ENCODE results near the gene MGLL. TPM values are rescaled to one million over a fixed set of nuclear protein-coding genes. Genes with fewer than 3 reads are reported as not detected.
"Not testable (repeated sequence)": the region's sequence is repeated elsewhere in the genome, so short reads cannot be mapped to it uniquely, and the experiment has no call there.

MGLL gene
- total RNA-seq, 1 experiment from 2014 or later: 12.6 TPM

DNA sequence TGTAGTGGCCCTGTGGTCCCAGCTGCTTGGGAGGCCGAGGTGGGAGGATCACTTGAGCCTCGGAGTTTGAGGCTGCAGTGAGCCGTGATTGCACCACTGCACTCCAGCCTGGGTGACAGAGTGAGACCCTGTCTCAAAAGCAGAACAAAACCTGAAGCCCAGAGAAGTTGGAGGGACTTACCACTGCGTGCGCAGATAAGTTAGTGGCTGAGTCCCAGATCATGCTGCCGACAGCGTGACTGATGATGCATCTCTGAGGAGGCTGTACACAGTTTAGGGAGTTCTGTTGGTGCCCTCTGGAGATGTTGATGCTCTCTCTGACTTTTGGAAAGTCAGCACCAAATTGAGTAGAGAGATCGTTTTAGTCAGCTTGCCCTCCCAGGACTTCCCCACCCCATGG, 165.4 kb downstream of the MGLL start:
- Mint-ChIP-seq H3K9me3 (ENCODE audit: unreplicated experiment) (no peaks in the 10 kb centered on the region), H3K4me3 (ENCODE audit: unreplicated experiment) (no peak overlapping the region), H3K27ac (ENCODE audit: low read depth, unreplicated experiment) (no peak overlapping the region), H3K36me3 (ENCODE audit: insufficient read depth, unreplicated experiment) (peaks cover 8% of the 10 kb centered on the region), H3K27me3 (ENCODE audit: insufficient read depth, unreplicated experiment) (no peaks in the 10 kb centered on the region), H3K4me1 (ENCODE audit: insufficient read depth, unreplicated experiment) (peaks cover 7% of the 10 kb centered on the region)
- POLR2A ChIA-PET: no interaction called here
- BruUV-seq (replicated peaks): no TSS peak
- TF ChIP-seq, protein P1, sequence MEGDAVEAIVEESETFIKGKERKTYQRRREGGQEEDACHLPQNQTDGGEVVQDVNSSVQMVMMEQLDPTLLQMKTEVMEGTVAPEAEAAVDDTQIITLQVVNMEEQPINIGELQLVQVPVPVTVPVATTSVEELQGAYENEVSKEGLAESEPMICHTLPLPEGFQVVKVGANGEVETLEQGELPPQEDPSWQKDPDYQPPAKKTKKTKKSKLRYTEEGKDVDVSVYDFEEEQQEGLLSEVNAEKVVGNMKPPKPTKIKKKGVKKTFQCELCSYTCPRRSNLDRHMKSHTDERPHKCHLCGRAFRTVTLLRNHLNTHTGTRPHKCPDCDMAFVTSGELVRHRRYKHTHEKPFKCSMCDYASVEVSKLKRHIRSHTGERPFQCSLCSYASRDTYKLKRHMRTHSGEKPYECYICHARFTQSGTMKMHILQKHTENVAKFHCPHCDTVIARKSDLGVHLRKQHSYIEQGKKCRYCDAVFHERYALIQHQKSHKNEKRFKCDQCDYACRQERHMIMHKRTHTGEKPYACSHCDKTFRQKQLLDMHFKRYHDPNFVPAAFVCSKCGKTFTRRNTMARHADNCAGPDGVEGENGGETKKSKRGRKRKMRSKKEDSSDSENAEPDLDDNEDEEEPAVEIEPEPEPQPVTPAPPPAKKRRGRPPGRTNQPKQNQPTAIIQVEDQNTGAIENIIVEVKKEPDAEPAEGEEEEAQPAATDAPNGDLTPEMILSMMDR (IDR thresholded peaks at IDR 0.05; ENCODE audit: unreplicated experiment): no peak
- no peak for DNase-seq (ENCODE audit: unreplicated experiment)
- CTCF ChIA-PET: interaction anchor here (0.9 to 1.0 kb wide), 2 partner anchors 9 to 37 kb away, joined by 3 read pairs; no protein-coding TSS in a partner anchor
- intact Hi-C loops (cut with micrococcal nuclease): loop anchor here (10.0 kb wide), 1 partner anchor 478 kb away; no protein-coding TSS in a partner anchor

DNA sequence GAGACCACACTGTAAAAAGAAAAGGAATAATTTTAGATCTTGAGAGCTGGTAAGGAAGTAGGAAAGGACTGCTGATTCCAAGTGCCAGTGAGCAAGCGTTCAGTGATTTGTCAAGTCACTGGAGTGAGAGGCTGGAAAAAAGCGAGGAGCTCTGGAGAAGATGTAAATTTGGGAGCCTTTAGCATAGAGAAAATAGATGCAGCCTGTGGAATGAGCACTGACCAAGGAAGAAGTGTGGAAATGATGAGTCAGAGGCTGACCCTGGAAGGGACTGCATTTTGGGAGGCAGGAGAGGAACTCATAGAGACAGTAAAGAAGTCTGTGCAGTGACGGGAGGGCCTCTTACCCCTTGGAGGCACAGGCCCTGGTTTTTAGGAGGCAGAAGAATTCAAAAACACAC, 166.7 kb downstream of the MGLL start:
- TF ChIP-seq, protein P1 (IDR thresholded peaks at IDR 0.05; ENCODE audit: unreplicated experiment): no peak
- H3K4me3 Mint-ChIP-seq (ENCODE audit: unreplicated experiment): no peak overlapping the region
- no peaks in the 10 kb centered on the region for H3K9me3 Mint-ChIP-seq (ENCODE audit: unreplicated experiment)
- BruUV-seq (replicated peaks): no TSS peak
- peaks cover 7% of the 10 kb centered on the region for H3K4me1 Mint-ChIP-seq (ENCODE audit: insufficient read depth, unreplicated experiment)
- H3K27ac Mint-ChIP-seq (ENCODE audit: low read depth, unreplicated experiment): no peak overlapping the region
- no peaks in the 10 kb centered on the region for H3K27me3 Mint-ChIP-seq (ENCODE audit: insufficient read depth, unreplicated experiment)
- intact Hi-C loops (cut with micrococcal nuclease): loop anchor here (10.0 kb wide), 1 partner anchor 479 kb away; no protein-coding TSS in a partner anchor
- ChIA-PET CTCF (interaction anchor here (0.7 to 1.4 kb wide), 6 partner anchors 12 to 418 kb away, joined by 3 to 4 read pairs (median 4); no protein-coding TSS in a partner anchor), POLR2A (interaction anchor here (1.1 kb wide), 1 partner anchor 397 kb away, joined by 3 read pairs; no protein-coding TSS in a partner anchor)
- peaks cover 6% of the 10 kb centered on the region for H3K36me3 Mint-ChIP-seq (ENCODE audit: insufficient read depth, unreplicated experiment)
- DNase-seq (ENCODE audit: unreplicated experiment): peak; percentile 38

DNA sequence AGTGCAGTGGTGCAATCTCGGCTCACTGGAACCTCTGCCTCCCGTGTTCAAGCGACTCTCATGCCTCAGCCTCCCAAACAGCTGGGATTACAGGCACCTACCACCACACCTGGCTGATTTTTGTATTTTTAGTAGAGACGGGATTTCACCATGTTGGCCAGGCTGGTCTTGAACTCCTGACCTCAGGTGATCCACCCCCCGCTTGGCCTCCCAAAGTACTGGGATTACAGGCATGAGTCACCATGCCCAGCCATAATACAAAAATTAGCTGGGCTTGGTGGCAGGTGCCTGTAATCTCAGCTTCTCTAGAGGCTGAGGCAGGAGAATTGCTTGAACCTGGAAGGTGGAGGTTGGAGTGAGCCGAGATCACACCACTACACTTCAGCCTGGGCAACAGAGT, 167.3 kb downstream of the MGLL start:
- H3K27me3 Mint-ChIP-seq (ENCODE audit: insufficient read depth, unreplicated experiment); H3K4me3 Mint-ChIP-seq (ENCODE audit: unreplicated experiment); H3K27ac Mint-ChIP-seq (ENCODE audit: low read depth, unreplicated experiment); DNase-seq (ENCODE audit: unreplicated experiment); H3K36me3 Mint-ChIP-seq (ENCODE audit: insufficient read depth, unreplicated experiment); H3K4me1 Mint-ChIP-seq (ENCODE audit: insufficient read depth, unreplicated experiment); BruUV-seq (replicated peaks); H3K9me3 Mint-ChIP-seq (ENCODE audit: unreplicated experiment): not testable (repeated sequence)
- ChIA-PET POLR2A (interaction anchor here (0.7 kb wide), 1 partner anchor 15 kb away, joined by 3 read pairs; no protein-coding TSS in a partner anchor), CTCF (interaction anchor here (0.9 to 1.4 kb wide), 4 partner anchors 40 to 419 kb away, joined by 3 to 5 read pairs (median 4); no protein-coding TSS in a partner anchor)
- intact Hi-C loops (cut with micrococcal nuclease): loop anchor here (5.0 to 10.0 kb wide), 2 partner anchors 167 to 480 kb away; partner anchors contain the start of gene MGLL

DNA sequence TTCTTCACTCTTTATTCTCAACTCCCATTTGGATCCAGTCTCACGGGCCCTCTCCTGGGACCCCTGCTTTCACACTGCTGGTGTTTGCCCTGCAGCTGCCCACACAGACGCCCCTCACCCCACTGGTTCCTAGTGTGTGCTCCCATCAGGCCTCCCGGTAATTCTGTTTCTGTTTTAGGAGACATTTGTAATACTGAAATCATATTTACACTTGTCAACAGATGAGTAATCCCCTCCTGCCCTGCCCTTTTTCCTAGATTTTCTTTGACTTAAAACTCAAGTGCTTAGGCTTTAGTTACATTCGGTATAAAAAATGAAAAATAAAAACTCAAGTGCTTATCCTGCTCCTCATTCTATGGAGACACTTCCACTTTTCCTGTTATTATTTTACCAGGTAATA, 167.9 kb downstream of the MGLL start:
- H3K9me3 Mint-ChIP-seq (ENCODE audit: unreplicated experiment): no peaks in the 10 kb centered on the region
- H3K4me3 Mint-ChIP-seq (ENCODE audit: unreplicated experiment): no peak overlapping the region
- no TSS peak for BruUV-seq (replicated peaks)
- H3K4me1 Mint-ChIP-seq (ENCODE audit: insufficient read depth, unreplicated experiment): peaks cover 7% of the 10 kb centered on the region
- DNase-seq (ENCODE audit: unreplicated experiment): no peak
- ChIA-PET POLR2A (no interaction called here), CTCF (interaction anchor here (1.1 to 1.4 kb wide), 3 partner anchors 41 to 331 kb away, joined by 3 to 5 read pairs (median 4); no protein-coding TSS in a partner anchor)
- H3K36me3 Mint-ChIP-seq (ENCODE audit: insufficient read depth, unreplicated experiment): peaks cover 6% of the 10 kb centered on the region
- no peaks in the 10 kb centered on the region for H3K27me3 Mint-ChIP-seq (ENCODE audit: insufficient read depth, unreplicated experiment)
- no peak overlapping the region for H3K27ac Mint-ChIP-seq (ENCODE audit: low read depth, unreplicated experiment)
- intact Hi-C loops (cut with micrococcal nuclease): loop anchor here (5.0 to 10.0 kb wide), 2 partner anchors 168 to 480 kb away; partner anchors contain the start of gene MGLL
- TF ChIP-seq, protein P1 (IDR thresholded peaks at IDR 0.05; ENCODE audit: unreplicated experiment): no peak

Measured in MCF 10A (cell line).